B cell (primary cell): ENCODE results near the gene SMARCD2.
"Not testable (repeated sequence)": the region's sequence is repeated elsewhere in the genome, so short reads cannot be mapped to it uniquely, and the experiment has no call there.

Experiments
- EZH2 ChIP-seq: IDR thresholded peaks from 2 replicates; pipeline ENCODE4 v1.6.1; 2012; ENCODE audit warnings: borderline replicate concordance, low read depth, mild to moderate bottlenecking, moderate library complexity, low read length; ENCODE audit not compliant: insufficient read depth, poor library complexity, severe bottlenecking
- TF ChIP-seq, protein P1 (sequence below): fragments of 200-600 bp; IDR thresholded peaks from one replicate; pipeline ENCODE4 v1.8.0; 2022; ENCODE audit warnings: antibody characterized with exemption, mild to moderate bottlenecking

- TF ChIP-seq EZH2: not testable (repeated sequence)
- TF ChIP-seq, protein P1, sequence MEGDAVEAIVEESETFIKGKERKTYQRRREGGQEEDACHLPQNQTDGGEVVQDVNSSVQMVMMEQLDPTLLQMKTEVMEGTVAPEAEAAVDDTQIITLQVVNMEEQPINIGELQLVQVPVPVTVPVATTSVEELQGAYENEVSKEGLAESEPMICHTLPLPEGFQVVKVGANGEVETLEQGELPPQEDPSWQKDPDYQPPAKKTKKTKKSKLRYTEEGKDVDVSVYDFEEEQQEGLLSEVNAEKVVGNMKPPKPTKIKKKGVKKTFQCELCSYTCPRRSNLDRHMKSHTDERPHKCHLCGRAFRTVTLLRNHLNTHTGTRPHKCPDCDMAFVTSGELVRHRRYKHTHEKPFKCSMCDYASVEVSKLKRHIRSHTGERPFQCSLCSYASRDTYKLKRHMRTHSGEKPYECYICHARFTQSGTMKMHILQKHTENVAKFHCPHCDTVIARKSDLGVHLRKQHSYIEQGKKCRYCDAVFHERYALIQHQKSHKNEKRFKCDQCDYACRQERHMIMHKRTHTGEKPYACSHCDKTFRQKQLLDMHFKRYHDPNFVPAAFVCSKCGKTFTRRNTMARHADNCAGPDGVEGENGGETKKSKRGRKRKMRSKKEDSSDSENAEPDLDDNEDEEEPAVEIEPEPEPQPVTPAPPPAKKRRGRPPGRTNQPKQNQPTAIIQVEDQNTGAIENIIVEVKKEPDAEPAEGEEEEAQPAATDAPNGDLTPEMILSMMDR: not testable (repeated sequence)
These were observed 31.1 kb upstream of the SMARCD2 start, which contains the start of gene CSH2 for GRCh38 chr17:63873577-63873976.
